HepG2 (cell line): Measurements from ENCODE around the gene MEX3C. TPM values are rescaled to one million over a fixed set of nuclear protein-coding genes. Genes with fewer than 3 reads are reported as not detected.

ENCODE experiments used
- CBX1 ChIP-seq: IDR thresholded peaks from one replicate; pipeline ENCODE4 v1.6.1; 2016; ENCODE audit warnings: antibody characterized with exemption, low read depth
- HOXA5 ChIP-seq: sonication (generic); formaldehyde crosslinking; IDR thresholded peaks from 2 replicates; pipeline ENCODE4 v1.4.0; 2020; ENCODE audit warnings: missing genetic modification reagents
- NFATC3 ChIP-seq: sonication (generic); formaldehyde crosslinking; IDR thresholded peaks from 2 replicates; pipeline ENCODE4 v1.5.1; 2020; ENCODE audit warnings: mild to moderate bottlenecking, missing genetic modification reagents
- NFIC ChIP-seq: IDR thresholded peaks from 2 replicates; pipeline ENCODE4 v1.6.1; 2012; ENCODE audit warnings: mild to moderate bottlenecking, low read length, inconsistent platforms
- NR2F2 ChIP-seq: IDR thresholded peaks from 2 replicates; pipeline ENCODE4 v1.6.1; 2012; ENCODE audit warnings: low read depth, inconsistent platforms, borderline replicate concordance
- RAD21 ChIP-seq: fragments of 450-650 bp; formaldehyde crosslinking; IDR thresholded peaks from 2 replicates; pipeline ENCODE4 v1.5.0; 2020; ENCODE audit warnings: mild to moderate bottlenecking
- SIN3A ChIP-seq: IDR thresholded peaks from 2 replicates; pipeline ENCODE4 v1.6.1; 2011; ENCODE audit warnings: low read depth, mild to moderate bottlenecking, control low read depth, low read length, borderline replicate concordance
- TARDBP ChIP-seq: sonication (generic); formaldehyde crosslinking; IDR thresholded peaks from 2 replicates; pipeline ENCODE4 v1.8.0; 2022; ENCODE audit warnings: mild to moderate bottlenecking, missing genetic modification reagents
- TCF7 ChIP-seq: sonication (generic); IDR thresholded peaks from 2 replicates; pipeline ENCODE4 v1.6.1; 2016; ENCODE audit warnings: antibody characterized with exemption, low read depth
- ZFP1 ChIP-seq: IDR thresholded peaks from 2 replicates; pipeline ENCODE4 v1.6.1; 2016
- ZMYM3 ChIP-seq: sonication (generic); formaldehyde crosslinking; IDR thresholded peaks from 2 replicates; pipeline ENCODE4 v1.5.1; 2020; ENCODE audit warnings: mild to moderate bottlenecking, missing genetic modification reagents
- ZNF382 ChIP-seq: sonication (generic); formaldehyde crosslinking; IDR thresholded peaks from 2 replicates; pipeline ENCODE4 v1.5.0; 2020; ENCODE audit warnings: missing genetic modification reagents, mild to moderate bottlenecking, borderline replicate concordance
- ZNF607 ChIP-seq: sonication (generic); formaldehyde crosslinking; IDR thresholded peaks from 2 replicates; pipeline ENCODE4 v1.5.1; 2020; ENCODE audit warnings: missing genetic modification reagents, mild to moderate bottlenecking, borderline replicate concordance
- ZNF614 ChIP-seq: IDR thresholded peaks from 2 replicates; pipeline ENCODE4 v1.6.1; 2018; ENCODE audit warnings: missing biosample characterization, missing genetic modification reagents, inconsistent platforms, borderline replicate concordance
- ZNF768 ChIP-seq: sonication (generic); formaldehyde crosslinking; IDR thresholded peaks from 2 replicates; pipeline ENCODE4 v1.4.0; 2020; ENCODE audit warnings: missing genetic modification reagents
- polyA plus RNA-seq, 8 experiments: library from polyadenylated mRNA; depleted of rRNA in 3 of 8; stranded (reverse) in 7 of 8; unstranded in 1 of 8; fragments of >200 nt; fragmentation: Illumina TruSeq in 4 of 8; extraction: Trizol in 4 of 8; gene quantifications; 2 replicates each; pipeline versions ENCODE4 v1.2.1 to v1.2.3, GENCODE V29; 2011 to 2016; ENCODE audit warnings: low read depth in 4 of 8, missing spikeins in 1 of 8, mixed read lengths in 1 of 8; ENCODE audit not compliant: insufficient read depth in 1 of 8
- total RNA-seq, 5 experiments: library from RNA; depleted of rRNA; stranded (reverse); fragments of >200 nt; fragmentation: Illumina TruSeq; extraction: Trizol; gene quantifications; 2 replicates each; pipeline ENCODE4 v1.2.3, GENCODE V29; 2016; ENCODE audit warnings: low read depth in 1 of 5
- TF ChIP-seq, protein P1 (sequence below), 2 experiments: sonication (generic) in 1 of 2; formaldehyde crosslinking in 1 of 2; IDR thresholded peaks; 2 replicates each; pipeline versions ENCODE4 v1.4.0 to v1.6.1; 2016 to 2020; ENCODE audit warnings: borderline replicate concordance in 1 of 2, low read depth in 1 of 2, mild to moderate bottlenecking in 1 of 2, missing genetic modification reagents in 1 of 2
- TF ChIP-seq, protein P2 (sequence below): sonication (generic); formaldehyde crosslinking; conservative IDR thresholded peaks from 2 replicates; pipeline ENCODE4 v1.4.0; 2020; ENCODE audit warnings: mild to moderate bottlenecking, missing genetic modification reagents, moderate library complexity
- TF ChIP-seq, protein P3 (sequence below): IDR thresholded peaks from 2 replicates; pipeline ENCODE4 v1.6.1; 2018; ENCODE audit warnings: missing genetic modification reagents
- TF ChIP-seq, protein P4 (sequence below): IDR thresholded peaks from 2 replicates; pipeline ENCODE4 v1.6.1; 2016; ENCODE audit warnings: mild to moderate bottlenecking
- TF ChIP-seq, protein P5 (sequence below): sonication (generic); formaldehyde crosslinking; IDR thresholded peaks from 2 replicates; pipeline ENCODE4 v1.8.0; 2022; ENCODE audit warnings: missing genetic modification reagents, mild to moderate bottlenecking, inconsistent platforms, borderline replicate concordance

Gene MEX3C
- total and polyA plus RNA-seq, 2 of the 13 experiments (the other 11 are each of a cell fraction or from before 2014, with no cell fraction given), result 34.8 to 36.4 TPM

DNA sequence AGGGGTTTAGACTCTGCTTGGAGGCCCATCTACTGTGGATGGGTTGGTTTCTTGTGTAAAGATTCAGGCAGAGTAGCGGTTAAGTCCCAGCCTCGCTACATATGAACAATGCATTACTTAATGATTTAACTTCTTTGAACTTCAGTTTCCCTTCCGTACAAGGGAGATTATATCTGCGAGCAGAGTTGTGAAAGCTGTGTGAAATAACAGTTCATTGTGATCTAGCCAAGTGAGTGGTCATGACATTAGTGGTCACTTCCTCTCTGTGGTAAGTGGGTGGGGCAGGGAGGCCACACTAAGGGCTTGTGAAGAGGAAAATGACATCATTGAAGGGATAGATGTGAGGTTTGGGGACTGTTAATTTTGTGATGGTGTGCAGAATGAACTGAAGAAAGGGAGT, 14.1 kb upstream of the MEX3C start (continued):
- TF ChIP-seq, protein P1, sequence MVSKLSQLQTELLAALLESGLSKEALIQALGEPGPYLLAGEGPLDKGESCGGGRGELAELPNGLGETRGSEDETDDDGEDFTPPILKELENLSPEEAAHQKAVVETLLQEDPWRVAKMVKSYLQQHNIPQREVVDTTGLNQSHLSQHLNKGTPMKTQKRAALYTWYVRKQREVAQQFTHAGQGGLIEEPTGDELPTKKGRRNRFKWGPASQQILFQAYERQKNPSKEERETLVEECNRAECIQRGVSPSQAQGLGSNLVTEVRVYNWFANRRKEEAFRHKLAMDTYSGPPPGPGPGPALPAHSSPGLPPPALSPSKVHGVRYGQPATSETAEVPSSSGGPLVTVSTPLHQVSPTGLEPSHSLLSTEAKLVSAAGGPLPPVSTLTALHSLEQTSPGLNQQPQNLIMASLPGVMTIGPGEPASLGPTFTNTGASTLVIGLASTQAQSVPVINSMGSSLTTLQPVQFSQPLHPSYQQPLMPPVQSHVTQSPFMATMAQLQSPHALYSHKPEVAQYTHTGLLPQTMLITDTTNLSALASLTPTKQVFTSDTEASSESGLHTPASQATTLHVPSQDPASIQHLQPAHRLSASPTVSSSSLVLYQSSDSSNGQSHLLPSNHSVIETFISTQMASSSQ (IDR thresholded peaks at IDR 0.05; ENCODE audit: low read depth), result no peak
- TF ChIP-seq, protein P1 (CRISPR knock-in tag; IDR thresholded peaks at IDR 0.05; ENCODE audit: borderline replicate concordance), result peak; percentile 38; the same call in 1 of the 2 replicates
- TF ChIP-seq ZNF768 (CRISPR knock-in tag) (no peak), ZNF382 (CRISPR knock-in tag) (no peak), HOXA5 (CRISPR knock-in tag) (no peak), TARDBP (CRISPR knock-in tag) (no peak), ZMYM3 (CRISPR knock-in tag) (no peak), ZFP1 (CRISPR knock-in tag) (no peak), TCF7 (0 out of 2 replicates have a peak, but pooled peaks have one; percentile 7), ZNF607 (CRISPR knock-in tag) (no peak), NR2F2 (no peak), SIN3A (no peak), NFATC3 (CRISPR knock-in tag) (no peak), ZNF614 (CRISPR knock-in tag) (no peak), NFIC (no peak), CBX1 (no peak), RAD21 (no peak)
- TF ChIP-seq, protein P2, sequence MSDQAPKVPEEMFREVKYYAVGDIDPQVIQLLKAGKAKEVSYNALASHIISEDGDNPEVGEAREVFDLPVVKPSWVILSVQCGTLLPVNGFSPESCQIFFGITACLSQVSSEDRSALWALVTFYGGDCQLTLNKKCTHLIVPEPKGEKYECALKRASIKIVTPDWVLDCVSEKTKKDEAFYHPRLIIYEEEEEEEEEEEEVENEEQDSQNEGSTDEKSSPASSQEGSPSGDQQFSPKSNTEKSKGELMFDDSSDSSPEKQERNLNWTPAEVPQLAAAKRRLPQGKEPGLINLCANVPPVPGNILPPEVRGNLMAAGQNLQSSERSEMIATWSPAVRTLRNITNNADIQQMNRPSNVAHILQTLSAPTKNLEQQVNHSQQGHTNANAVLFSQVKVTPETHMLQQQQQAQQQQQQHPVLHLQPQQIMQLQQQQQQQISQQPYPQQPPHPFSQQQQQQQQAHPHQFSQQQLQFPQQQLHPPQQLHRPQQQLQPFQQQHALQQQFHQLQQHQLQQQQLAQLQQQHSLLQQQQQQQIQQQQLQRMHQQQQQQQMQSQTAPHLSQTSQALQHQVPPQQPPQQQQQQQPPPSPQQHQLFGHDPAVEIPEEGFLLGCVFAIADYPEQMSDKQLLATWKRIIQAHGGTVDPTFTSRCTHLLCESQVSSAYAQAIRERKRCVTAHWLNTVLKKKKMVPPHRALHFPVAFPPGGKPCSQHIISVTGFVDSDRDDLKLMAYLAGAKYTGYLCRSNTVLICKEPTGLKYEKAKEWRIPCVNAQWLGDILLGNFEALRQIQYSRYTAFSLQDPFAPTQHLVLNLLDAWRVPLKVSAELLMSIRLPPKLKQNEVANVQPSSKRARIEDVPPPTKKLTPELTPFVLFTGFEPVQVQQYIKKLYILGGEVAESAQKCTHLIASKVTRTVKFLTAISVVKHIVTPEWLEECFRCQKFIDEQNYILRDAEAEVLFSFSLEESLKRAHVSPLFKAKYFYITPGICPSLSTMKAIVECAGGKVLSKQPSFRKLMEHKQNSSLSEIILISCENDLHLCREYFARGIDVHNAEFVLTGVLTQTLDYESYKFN, result no peak
- TF ChIP-seq, protein P3, sequence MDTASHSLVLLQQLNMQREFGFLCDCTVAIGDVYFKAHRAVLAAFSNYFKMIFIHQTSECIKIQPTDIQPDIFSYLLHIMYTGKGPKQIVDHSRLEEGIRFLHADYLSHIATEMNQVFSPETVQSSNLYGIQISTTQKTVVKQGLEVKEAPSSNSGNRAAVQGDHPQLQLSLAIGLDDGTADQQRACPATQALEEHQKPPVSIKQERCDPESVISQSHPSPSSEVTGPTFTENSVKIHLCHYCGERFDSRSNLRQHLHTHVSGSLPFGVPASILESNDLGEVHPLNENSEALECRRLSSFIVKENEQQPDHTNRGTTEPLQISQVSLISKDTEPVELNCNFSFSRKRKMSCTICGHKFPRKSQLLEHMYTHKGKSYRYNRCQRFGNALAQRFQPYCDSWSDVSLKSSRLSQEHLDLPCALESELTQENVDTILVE (CRISPR knock-in tag), result no peak
- TF ChIP-seq, protein P4, sequence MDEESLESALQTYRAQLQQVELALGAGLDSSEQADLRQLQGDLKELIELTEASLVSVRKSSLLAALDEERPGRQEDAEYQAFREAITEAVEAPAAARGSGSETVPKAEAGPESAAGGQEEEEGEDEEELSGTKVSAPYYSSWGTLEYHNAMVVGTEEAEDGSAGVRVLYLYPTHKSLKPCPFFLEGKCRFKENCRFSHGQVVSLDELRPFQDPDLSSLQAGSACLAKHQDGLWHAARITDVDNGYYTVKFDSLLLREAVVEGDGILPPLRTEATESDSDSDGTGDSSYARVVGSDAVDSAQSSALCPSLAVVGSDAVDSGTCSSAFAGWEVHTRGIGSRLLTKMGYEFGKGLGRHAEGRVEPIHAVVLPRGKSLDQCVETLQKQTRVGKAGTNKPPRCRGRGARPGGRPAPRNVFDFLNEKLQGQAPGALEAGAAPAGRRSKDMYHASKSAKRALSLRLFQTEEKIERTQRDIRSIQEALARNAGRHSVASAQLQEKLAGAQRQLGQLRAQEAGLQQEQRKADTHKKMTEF (CRISPR knock-in tag), result no peak
- TF ChIP-seq, protein P5, sequence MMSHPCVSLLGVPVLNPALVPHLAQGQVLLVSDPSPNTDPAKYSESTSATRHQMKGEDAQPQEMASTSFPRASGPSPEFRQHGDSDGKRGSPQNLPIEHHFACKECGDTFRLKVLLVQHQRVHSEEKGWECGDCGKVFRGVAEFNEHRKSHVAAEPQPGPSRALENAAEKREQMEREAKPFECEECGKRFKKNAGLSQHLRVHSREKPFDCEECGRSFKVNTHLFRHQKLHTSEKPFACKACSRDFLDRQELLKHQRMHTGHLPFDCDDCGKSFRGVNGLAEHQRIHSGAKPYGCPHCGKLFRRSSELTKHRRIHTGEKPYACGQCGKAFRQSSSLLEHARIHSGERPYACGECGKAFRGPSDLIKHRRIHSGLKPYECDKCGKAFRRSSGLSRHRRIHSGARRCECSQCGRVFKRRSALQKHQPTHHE, result no peak
